Pancreas (tissue), 10 donors: ENCODE results near the gene BCL2L13. TPM values are rescaled to one million over a fixed set of nuclear protein-coding genes. Genes with fewer than 3 reads are reported as not detected.
"Not testable (repeated sequence)": the region's sequence is repeated elsewhere in the genome, so short reads cannot be mapped to it uniquely, and the experiment has no call there.

Experiments
- ATAC-seq, 4 donors: fragments of 200-7000 bp; cut with Tn5 transposase; one replicate each; pipeline versions ENCODE4 v1.8.0 to v1.9.1; 2020; ENCODE audit warnings: mild to moderate bottlenecking in 4 of 4, moderate library complexity in 4 of 4
- DNase-seq, 6 donors: peaks; one replicate each; pipeline ENCODE4 v3.0.0-alpha.2; 2020
- FAIRE-seq: peaks from 2 replicates; lab custom pipeline; 2012; peaks lifted over from hg19 to GRCh38; lab: Jason Lieb, UNC
- H3K27ac ChIP-seq, 4 donors: fragments of 200-600 bp; sonication (generic); 1 replicate in 3 of 4; 2 replicates in 1 of 4; pipeline versions ENCODE4 v1.5.0 to v1.8.0; 2020
- H3K27me3 ChIP-seq, 4 donors: fragments of 200-600 bp; one replicate each; pipeline ENCODE4 v1.8.0; 2021
- H3K36me3 ChIP-seq, 3 donors: fragments of 200-600 bp; sonication (generic) in 1 of 3; one replicate each; pipeline versions ENCODE4 v1.5.0 to v1.8.0; 2020 to 2021
- H3K4me1 ChIP-seq, 3 donors: fragments of 200-600 bp; one replicate each; pipeline ENCODE4 v1.8.0; 2021
- H3K4me3 ChIP-seq, 4 donors: fragments of 200-600 bp; sonication (generic) in 2 of 4; one replicate each; pipeline versions ENCODE4 v1.5.0 to v1.8.0; 2020 to 2021
- H3K9me3 ChIP-seq, 4 donors: fragments of 200-600 bp; one replicate each; pipeline ENCODE4 v1.8.0; 2021
- WGBS, 2 donors: extraction: QIAGEN DNeasy Blood & Tissue Kit; methylation state at CpG; one replicate each; pipeline ENCODE4 v1.1.7; 2013; 5-methylcytosine and 5-hydroxymethylcytosine counted together
- intact Hi-C, 3 donors: fragments of 100-400 bp; cut with DNase I; formaldehyde crosslinking; loops; one replicate each; pipeline versions ENCODE4 v1.11.1 to v1.14.2; 2022
- polyA plus RNA-seq, 2 donors: library from polyadenylated mRNA; stranded (reverse); fragments of 200-250 nt; gene quantifications; one replicate each; pipeline ENCODE4 v1.2.3, GENCODE V29; 2013
- total RNA-seq, 6 donors: library from RNA; stranded (reverse); fragmentation: NEBNext Ultra II Directional in 4 of 6; extraction: Animal tissue kit (Norgen Biotek cat#: 25700) in 4 of 6; gene quantifications; one replicate each; pipeline versions ENCODE4 v1.2.1 to v1.2.4, GENCODE V29; 2021 to 2023
- TF ChIP-seq, protein P1 (sequence below), 4 donors: fragments of 200-600 bp; sonication (generic) in 3 of 4; IDR thresholded peaks; one replicate each; pipeline versions ENCODE4 v1.5.0 to v1.8.0; 2021; ENCODE audit warnings: antibody characterized with exemption in 4 of 4
- donor health status: healthy with polysubstance abuse.
- donor health status: DM: no; HTN: no; CAD: no; lungs with moderate emphysema.
- donor health status: DM: no; HTN: no; CAD: no.
- donor health status: control.
- donor health status: control.
- donor health status: Bipolar disorder and iron deficiency.
- donor health status: DM: yes; HTN: yes; CAD: no.
- donor health status: DM: no; HTN: no; CAD: no.
- donor health status: DM: no; HTN: no; CAD: no.
- donor health status: DM: yes; HTN: yes; CAD: no.

BCL2L13 gene
- total and polyA plus RNA-seq, 8 donors = 11.7 to 30.9 (median 25.3) TPM

DNA sequence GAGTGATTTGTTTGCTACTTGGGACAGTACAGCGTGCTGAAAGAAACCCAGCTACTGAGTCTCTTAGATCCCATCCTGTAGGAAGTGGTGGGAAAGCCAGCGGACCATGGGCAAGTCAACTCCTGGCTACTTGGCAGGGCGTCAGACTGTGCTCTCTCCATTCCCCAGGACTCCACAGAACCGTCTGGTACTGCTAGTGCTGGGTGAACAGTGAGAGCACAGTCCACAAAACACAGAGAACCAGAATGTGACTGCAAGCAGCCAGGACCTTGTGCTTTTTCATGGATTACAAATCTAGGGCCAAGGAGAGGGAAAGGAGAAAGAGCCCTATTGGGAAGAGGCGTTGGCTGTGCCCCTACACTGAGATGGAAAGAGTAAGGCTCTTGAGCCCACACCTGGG, 125.5 kb downstream of the BCL2L13 start:
- Histone ChIP-seq H3K27ac (no peak overlapping the region), H3K9me3 (no peaks in the 10 kb centered on the region), H3K36me3 (no peaks in the 10 kb centered on the region), H3K4me1 (no peaks in the 10 kb centered on the region), H3K4me3 (no peak overlapping the region), H3K27me3 (no peaks in the 10 kb centered on the region)
- intact Hi-C loops = no loop called here
- 73 to 80% methylated on average over 5 of the region's 5 CpGs for WGBS, 2 donors
- TF ChIP-seq, protein P1, sequence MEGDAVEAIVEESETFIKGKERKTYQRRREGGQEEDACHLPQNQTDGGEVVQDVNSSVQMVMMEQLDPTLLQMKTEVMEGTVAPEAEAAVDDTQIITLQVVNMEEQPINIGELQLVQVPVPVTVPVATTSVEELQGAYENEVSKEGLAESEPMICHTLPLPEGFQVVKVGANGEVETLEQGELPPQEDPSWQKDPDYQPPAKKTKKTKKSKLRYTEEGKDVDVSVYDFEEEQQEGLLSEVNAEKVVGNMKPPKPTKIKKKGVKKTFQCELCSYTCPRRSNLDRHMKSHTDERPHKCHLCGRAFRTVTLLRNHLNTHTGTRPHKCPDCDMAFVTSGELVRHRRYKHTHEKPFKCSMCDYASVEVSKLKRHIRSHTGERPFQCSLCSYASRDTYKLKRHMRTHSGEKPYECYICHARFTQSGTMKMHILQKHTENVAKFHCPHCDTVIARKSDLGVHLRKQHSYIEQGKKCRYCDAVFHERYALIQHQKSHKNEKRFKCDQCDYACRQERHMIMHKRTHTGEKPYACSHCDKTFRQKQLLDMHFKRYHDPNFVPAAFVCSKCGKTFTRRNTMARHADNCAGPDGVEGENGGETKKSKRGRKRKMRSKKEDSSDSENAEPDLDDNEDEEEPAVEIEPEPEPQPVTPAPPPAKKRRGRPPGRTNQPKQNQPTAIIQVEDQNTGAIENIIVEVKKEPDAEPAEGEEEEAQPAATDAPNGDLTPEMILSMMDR (IDR thresholded peaks at IDR 0.05) = no peak
- ATAC-seq (peak in 2 of 4 donors; percentile 26 to 34), FAIRE-seq (no peak), DNase-seq (no peak)

DNA sequence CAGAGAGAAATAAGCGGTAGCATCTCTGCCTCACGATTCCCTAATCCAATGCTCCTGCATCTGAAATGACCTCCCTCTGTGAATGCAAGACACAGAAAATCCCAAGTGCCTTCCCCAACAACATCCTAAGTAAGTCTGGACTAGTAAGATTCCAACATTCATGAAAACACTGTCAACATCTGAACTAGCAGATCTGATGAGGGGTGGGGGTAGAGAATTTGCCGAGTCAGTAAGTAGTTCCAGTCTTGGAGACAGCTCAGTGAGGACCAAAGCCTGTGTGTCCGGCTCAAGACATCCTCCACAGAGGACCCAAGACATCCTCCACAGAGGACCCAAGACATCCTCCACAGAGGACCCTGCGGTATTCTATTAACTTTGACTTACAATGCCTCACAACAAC, 126.3 kb downstream of the BCL2L13 start:
- DNase-seq, H3K9me3 ChIP-seq, FAIRE-seq, H3K4me3 ChIP-seq, ATAC-seq, H3K27ac ChIP-seq, H3K4me1 ChIP-seq, intact Hi-C loops, H3K27me3 ChIP-seq, H3K36me3 ChIP-seq: not testable (repeated sequence)
- whole genome bisulfite sequencing, 2 donors = 93 to 96% methylated on average over 5 of the region's 5 CpGs

DNA sequence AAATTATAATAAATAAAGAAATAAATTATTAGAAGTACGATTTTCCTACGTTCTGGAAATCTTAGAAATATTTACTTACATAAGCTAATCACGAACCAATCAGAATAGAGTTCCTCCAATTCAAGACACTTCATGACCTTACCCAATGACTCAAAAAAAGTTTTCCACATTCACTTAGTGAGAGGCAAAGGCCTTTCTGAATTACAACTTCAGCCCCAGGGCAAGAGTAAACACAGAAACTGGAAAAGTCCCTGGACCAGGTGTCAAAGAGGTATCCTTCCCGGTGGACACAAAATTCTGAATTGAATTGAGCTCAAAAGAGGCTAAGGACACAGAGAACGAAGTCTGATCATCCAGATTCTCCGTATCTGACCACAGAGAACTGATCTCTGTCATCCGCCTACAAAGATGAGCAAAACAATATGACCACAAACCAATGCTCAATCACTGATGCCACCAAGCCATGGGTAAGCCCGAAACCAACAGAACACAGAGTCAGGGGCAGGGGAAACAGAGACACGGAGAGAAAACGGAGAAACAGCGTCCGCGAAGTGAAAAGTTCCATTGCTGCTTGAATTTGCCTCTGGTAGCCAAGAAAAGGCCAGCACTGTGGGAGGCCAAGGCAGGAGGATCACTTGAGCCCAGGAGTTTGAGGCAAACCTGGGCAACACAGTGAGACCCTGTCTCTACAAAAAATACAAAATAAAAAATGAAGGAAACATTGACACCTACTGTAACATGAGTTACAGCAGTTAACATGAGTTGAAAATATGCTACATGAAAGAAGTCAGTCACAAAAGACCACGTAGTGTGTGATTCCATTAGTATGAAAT, 128.9 kb downstream of the BCL2L13 start:
- no peak for FAIRE-seq
- intact Hi-C loops = no loop called here

DNA sequence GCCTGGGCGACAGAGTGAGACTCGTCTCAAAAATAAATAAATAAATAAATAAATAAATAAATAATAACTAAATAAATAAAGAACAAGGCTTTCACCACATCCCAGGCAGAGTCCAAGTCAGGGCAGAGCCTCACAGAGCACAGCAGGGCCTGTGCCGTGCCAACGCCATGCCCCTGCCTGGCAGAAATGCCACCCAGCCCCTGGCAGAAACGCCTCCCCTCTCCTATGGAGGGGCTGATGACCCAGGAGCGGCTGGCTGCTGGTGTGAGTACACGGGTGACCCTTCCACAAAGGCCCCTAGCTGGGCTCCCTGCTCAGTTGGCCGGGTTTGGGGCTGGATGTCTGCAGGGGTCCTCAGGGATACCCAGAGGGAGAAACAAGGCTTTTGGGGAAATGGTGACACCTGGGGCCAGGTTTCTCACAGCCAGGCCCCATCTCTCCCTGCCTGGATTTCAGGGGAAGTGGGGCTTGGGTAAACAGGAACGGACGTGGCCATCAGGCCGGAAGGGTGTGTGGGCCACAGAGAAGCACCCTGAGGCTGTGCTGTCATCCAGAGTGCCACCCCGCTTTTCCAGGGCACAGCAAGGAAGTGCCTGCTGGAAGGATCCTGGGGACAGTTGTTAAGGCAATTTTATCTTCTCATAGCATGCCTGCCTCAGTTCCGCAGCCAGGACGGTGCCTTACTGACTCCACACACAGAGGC, 130.6 kb downstream of the BCL2L13 start:
- TF ChIP-seq, protein P1 (IDR thresholded peaks at IDR 0.05) = no peak
- Histone ChIP-seq H3K4me3 (no peak overlapping the region), H3K9me3 (no peaks in the 10 kb centered on the region), H3K4me1 (peaks cover 3 to 7% (median 6%) of the 10 kb centered on the region in 3 donors), H3K27me3 (no peaks in the 10 kb centered on the region), H3K27ac (no peak overlapping the region), H3K36me3 (no peaks in the 10 kb centered on the region)
- FAIRE-seq = no peak
- 84 to 92% methylated on average over 14 of the region's 14 CpGs for WGBS, 2 donors
- no peak for ATAC-seq
- peak in 1 of 6 donors; percentile 52 for DNase-seq
- intact Hi-C loops = no loop called here

More for the DNA sequence above, 128.9 kb downstream of the BCL2L13 start:
- no peaks in the 10 kb centered on the region for H3K4me1 ChIP-seq
- TF ChIP-seq, protein P1 (IDR thresholded peaks at IDR 0.05) = no peak
- no peak for DNase-seq
- no peaks in the 10 kb centered on the region for H3K9me3 ChIP-seq
- 89 to 90% methylated on average over 14 of the region's 14 CpGs for WGBS, 2 donors
- ATAC-seq = no peak
- H3K36me3 ChIP-seq = no peaks in the 10 kb centered on the region
- H3K27me3 ChIP-seq = no peaks in the 10 kb centered on the region
- H3K27ac ChIP-seq = no peak overlapping the region
- H3K4me3 ChIP-seq = no peak overlapping the region

DNA sequence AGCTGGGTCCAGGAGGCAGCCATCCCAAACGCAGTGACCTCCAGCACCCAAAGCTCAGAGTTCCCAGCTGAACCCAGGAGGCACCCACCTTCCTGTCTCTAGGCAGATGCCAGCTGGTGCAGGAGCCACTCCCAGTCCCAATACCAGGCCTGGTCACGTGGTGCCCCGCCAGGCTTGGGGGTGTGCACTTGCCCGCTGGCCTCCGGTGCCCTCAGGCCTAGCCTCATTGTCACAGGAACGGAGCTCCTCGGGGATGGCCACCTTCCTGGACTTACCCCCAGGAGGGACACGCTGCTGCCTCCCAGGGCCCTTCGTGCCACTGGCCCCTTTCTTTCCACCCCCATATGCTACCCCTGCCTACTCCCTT, 131.1 kb downstream of the BCL2L13 start:
- Histone ChIP-seq H3K9me3 (no peaks in the 10 kb centered on the region), H3K4me1 (peaks cover 3 to 7% (median 6%) of the 10 kb centered on the region in 3 donors), H3K4me3 (no peak overlapping the region), H3K27me3 (no peaks in the 10 kb centered on the region), H3K36me3 (no peaks in the 10 kb centered on the region), H3K27ac (no peak overlapping the region)
- FAIRE-seq (no peak), DNase-seq (peak in 1 of 6 donors; percentile 60), ATAC-seq (no peak)
- intact Hi-C loops = no loop called here
- 92 to 94% methylated on average over 9 of the region's 9 CpGs for WGBS, 2 donors
- TF ChIP-seq, protein P1 (IDR thresholded peaks at IDR 0.05) = no peak
